Vagina (tissue), 2 donors: ENCODE data around the gene SCN5A. TPM values are rescaled to one million over a fixed set of nuclear protein-coding genes. Genes with fewer than 3 reads are reported as not detected.

Experiments
- DNase-seq, 2 donors: peaks; one replicate each; pipeline ENCODE4 v3.0.0-alpha.2; 2017; ENCODE audit errors: extremely low spot score in 2 of 2
- H3K27ac ChIP-seq: fragments of 200-600 bp; sonication (generic); one replicate; pipeline ENCODE4 v1.5.1; 2019
- H3K27me3 ChIP-seq: fragments of 200-600 bp; sonication (generic); one replicate; pipeline ENCODE4 v1.5.1; 2019
- H3K36me3 ChIP-seq, 2 donors: fragments of 200-600 bp; sonication (generic); one replicate each; pipeline ENCODE4 v1.5.1; 2017 to 2019
- H3K4me1 ChIP-seq: fragments of 200-600 bp; sonication (generic); one replicate; pipeline ENCODE4 v1.5.1; 2019
- H3K4me3 ChIP-seq, 2 donors: fragments of 200-600 bp; sonication (generic); 1 replicate in 1 of 2; 2 replicates in 1 of 2; pipeline ENCODE4 v1.5.1; 2016 to 2019
- H3K9me3 ChIP-seq: fragments of 200-600 bp; sonication (generic); one replicate; pipeline ENCODE4 v1.5.1; 2019
- CTCF ChIP-seq, 3 experiments: fragments of 450-650 bp in 2 of 3; fragments of 200-600 bp in 1 of 3; sonication (generic) in 1 of 3; IDR thresholded peaks; one replicate each; pipeline ENCODE4 v1.5.1; 2017 to 2019; ENCODE audit warnings: antibody characterized with exemption in 3 of 3, mild to moderate bottlenecking in 2 of 3, moderate library complexity in 2 of 3
- POLR2A ChIP-seq, 2 donors: fragments of 450-650 bp; IDR thresholded peaks; one replicate each; pipeline ENCODE4 v1.6.1; 2017; ENCODE audit warnings: antibody characterized with exemption in 2 of 2, mild to moderate bottlenecking in 2 of 2, moderate library complexity in 2 of 2
- POLR2AphosphoS5 ChIP-seq, 2 donors: sonication (generic); formaldehyde crosslinking; IDR thresholded peaks; one replicate each; pipeline ENCODE4 v1.9.0; 2017; ENCODE audit warnings: antibody characterized with exemption in 2 of 2, mild to moderate bottlenecking in 2 of 2, low read depth in 1 of 2; ENCODE audit not compliant: insufficient read depth in 1 of 2
- intact Hi-C: fragments of 100-400 bp; cut with DNase I; formaldehyde crosslinking; loops from one replicate; pipeline ENCODE4 v1.15.1; 2023
- total RNA-seq: library from RNA; depleted of rRNA; stranded (reverse); fragments of >200 nt; gene quantifications from one replicate; pipeline ENCODE4 v1.2.3, GENCODE V29; 2016

SCN5A gene
- total RNA-seq, 1 donor from 2014 or later, result 9.3 TPM

- H3K4me1 ChIP-seq, result no peaks in the 10 kb centered on the region
- TF ChIP-seq POLR2AphosphoS5 (IDR thresholded peaks at IDR 0.05; ENCODE audit: insufficient read depth in 1 of 2, low read depth in 1 of 2), result no peak
- no peak for TF ChIP-seq CTCF (IDR thresholded peaks at IDR 0.05)
- no peak for TF ChIP-seq POLR2A (IDR thresholded peaks at IDR 0.05)
- H3K36me3 ChIP-seq, result no peaks in the 10 kb centered on the region
- H3K27me3 ChIP-seq, result no peaks in the 10 kb centered on the region
- DNase-seq, result peak in 1 of 2 donors; percentile 67
- H3K4me3 ChIP-seq, result no peak overlapping the region
- H3K9me3 ChIP-seq, result no peaks in the 10 kb centered on the region
- no peak overlapping the region for H3K27ac ChIP-seq
- intact Hi-C loops, result no loop called here
Measured at GRCh38 chr3:38549486-38549885, 100.0 kb downstream of the SCN5A start.

DNA sequence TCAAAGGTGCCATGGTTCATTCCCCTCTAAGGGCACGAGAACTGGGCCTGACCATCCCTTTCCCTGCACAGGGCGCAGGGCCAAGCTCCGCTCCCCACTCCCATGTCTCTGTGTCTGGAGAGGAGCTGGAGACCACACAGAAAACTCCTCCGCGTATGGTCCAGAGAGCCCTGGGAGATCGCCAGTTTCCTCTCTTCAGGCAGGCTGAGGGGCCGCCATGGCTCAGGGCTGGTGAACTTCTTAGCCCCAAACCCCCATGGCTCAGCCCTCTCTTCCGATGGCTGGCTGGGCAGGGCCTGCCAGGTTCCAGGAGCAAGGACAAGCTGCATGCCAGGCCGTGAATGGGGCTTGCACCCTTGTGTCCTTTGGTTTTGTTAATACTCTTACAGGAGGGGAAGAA lies 100.4 kb downstream of the SCN5A start:
- H3K36me3 ChIP-seq, result no peaks in the 10 kb centered on the region
- DNase-seq, result peak; percentile 67 to 88

DNA sequence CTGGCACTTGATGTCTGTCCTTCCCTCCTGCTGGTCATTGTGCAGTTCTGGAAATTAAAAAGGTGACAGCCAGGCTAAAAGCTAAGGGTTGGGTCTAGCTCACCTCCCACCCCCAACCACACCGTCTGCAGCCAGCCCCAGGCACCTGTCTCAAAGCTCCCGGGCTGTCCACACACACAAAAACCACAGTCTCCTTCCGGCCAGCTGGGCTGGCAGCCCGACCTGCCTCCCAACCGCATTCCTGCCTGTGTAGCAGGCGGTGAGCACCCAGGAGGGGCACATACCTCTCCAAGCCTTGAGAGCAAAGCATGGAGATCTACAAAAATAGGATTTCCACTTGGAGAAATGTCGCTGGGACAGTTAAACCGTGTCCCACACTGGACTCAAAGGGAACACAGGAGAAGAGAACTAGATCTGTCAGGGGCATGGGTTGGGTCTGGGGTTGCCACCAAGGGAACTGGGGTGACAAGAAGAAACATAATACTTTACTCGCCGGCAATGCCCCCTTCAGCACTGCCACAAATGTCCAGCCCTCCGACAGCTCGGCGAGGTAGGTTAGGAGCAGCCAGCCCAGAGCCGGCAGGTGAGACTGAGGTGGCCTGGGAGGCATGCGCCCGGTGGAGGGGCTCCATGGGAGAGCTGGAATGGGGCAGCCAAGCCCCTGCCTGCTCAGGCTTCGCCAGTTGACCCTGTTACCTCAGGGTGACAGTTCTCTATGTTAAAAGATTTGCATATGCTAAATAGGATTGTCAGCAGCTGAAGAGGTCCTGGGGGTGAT lies 101.1 kb downstream of the SCN5A start:
- Histone ChIP-seq H3K27ac (no peak overlapping the region), H3K4me1 (no peaks in the 10 kb centered on the region), H3K4me3 (no peak overlapping the region), H3K27me3 (no peaks in the 10 kb centered on the region), H3K36me3 (no peaks in the 10 kb centered on the region), H3K9me3 (no peaks in the 10 kb centered on the region)
- peak; percentile 77 to 95 for DNase-seq
- TF ChIP-seq POLR2AphosphoS5 (IDR thresholded peaks at IDR 0.05; ENCODE audit: insufficient read depth in 1 of 2, low read depth in 1 of 2) (no peak), POLR2A (IDR thresholded peaks at IDR 0.05) (no peak), CTCF (IDR thresholded peaks at IDR 0.05) (no peak)
- intact Hi-C loops, result no loop called here

More for the DNA sequence above, 100.4 kb downstream of the SCN5A start:
- TF ChIP-seq CTCF (IDR thresholded peaks at IDR 0.05), result no peak
- no peak for TF ChIP-seq POLR2AphosphoS5 (IDR thresholded peaks at IDR 0.05; ENCODE audit: insufficient read depth in 1 of 2, low read depth in 1 of 2)
- no peak for TF ChIP-seq POLR2A (IDR thresholded peaks at IDR 0.05)
- Histone ChIP-seq H3K27ac (no peak overlapping the region), H3K4me3 (no peak overlapping the region), H3K27me3 (no peaks in the 10 kb centered on the region), H3K9me3 (no peaks in the 10 kb centered on the region), H3K4me1 (no peaks in the 10 kb centered on the region)
- intact Hi-C loops, result no loop called here

DNA sequence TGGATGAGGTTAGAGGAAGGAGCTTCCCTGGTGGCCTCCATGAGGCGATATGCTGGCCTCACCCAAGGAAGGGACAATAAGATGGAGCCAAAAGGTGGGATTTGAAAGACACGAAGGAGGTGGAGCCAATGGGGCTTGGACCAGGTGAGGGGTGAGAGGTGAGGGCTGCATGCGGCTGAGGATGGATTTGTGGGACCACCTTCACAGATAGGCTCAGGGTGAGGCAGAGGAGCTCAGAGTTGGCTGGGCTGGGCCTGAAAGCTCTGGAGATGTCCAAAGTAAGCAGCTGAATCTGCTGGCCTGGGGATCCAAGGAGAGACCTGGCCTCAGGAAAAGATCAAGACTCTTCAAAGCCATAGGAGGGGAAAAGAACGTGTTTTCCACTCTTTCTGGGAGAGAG lies 103.5 kb downstream of the SCN5A start:
- Histone ChIP-seq H3K36me3 (no peaks in the 10 kb centered on the region), H3K27ac (no peak overlapping the region), H3K4me3 (no peak overlapping the region), H3K9me3 (no peaks in the 10 kb centered on the region), H3K4me1 (peaks cover 8% of the 10 kb centered on the region), H3K27me3 (no peaks in the 10 kb centered on the region)
- TF ChIP-seq POLR2AphosphoS5 (IDR thresholded peaks at IDR 0.05; ENCODE audit: insufficient read depth in 1 of 2, low read depth in 1 of 2) (no peak), CTCF (IDR thresholded peaks at IDR 0.05) (no peak), POLR2A (IDR thresholded peaks at IDR 0.05) (no peak)
- no peak for DNase-seq
- intact Hi-C loops, result no loop called here

- intact Hi-C loops, result no loop called here
- no peak for DNase-seq
Measured at GRCh38 chr3:38545550-38545949, 103.9 kb downstream of the SCN5A start.

More at GRCh38 chr3:38545550-38545949, 103.9 kb downstream of the SCN5A start:
- Histone ChIP-seq H3K4me3 (no peak overlapping the region), H3K27ac (no peak overlapping the region), H3K4me1 (peaks cover 8% of the 10 kb centered on the region), H3K36me3 (no peaks in the 10 kb centered on the region), H3K9me3 (no peaks in the 10 kb centered on the region), H3K27me3 (no peaks in the 10 kb centered on the region)
- TF ChIP-seq POLR2AphosphoS5 (IDR thresholded peaks at IDR 0.05; ENCODE audit: insufficient read depth in 1 of 2, low read depth in 1 of 2) (no peak), POLR2A (IDR thresholded peaks at IDR 0.05) (no peak), CTCF (IDR thresholded peaks at IDR 0.05) (no peak)
